Caco-2 (cell line): ENCODE measurements around the gene TARBP1. TPM values are rescaled to one million over a fixed set of nuclear protein-coding genes. Genes with fewer than 3 reads are reported as not detected.

Experiments
- BruUV-seq: library from RNA; stranded (reverse); fragments of 400-500 nt; replicated peaks from 2 replicates; lab custom pipeline; 2021; lab: Mats Ljungman, UMichigan
- CTCF ChIA-PET: fragments of 300-600 bp; sonication (Branson Sonifier 250); formaldehyde crosslinking; loops from one replicate; lab custom pipeline; 2022; ENCODE audit warnings: antibody characterized with exemption; lab: Charles Lee
- POLR2A ChIA-PET: fragments of 300-600 bp; sonication (Branson Sonifier 250); formaldehyde crosslinking; loops from one replicate; lab custom pipeline; 2022; ENCODE audit warnings: antibody characterized with exemption; lab: Charles Lee
- DNase-seq, 2 experiments: peaks; one replicate each; pipeline versions ENCODE4 v3.0.0 to v3.0.0-alpha.2; 2020 to 2022
- H3K27me3 ChIP-seq: replicated peaks from 2 replicates; pipeline ENCODE4 v1.6.0; 2011; ENCODE audit warnings: low read length; ENCODE audit not compliant: control insufficient read depth, insufficient read depth
- H3K36me3 ChIP-seq: 2 replicates; pipeline ENCODE4 v1.5.1; 2011; ENCODE audit warnings: low read length; ENCODE audit not compliant: control insufficient read depth, insufficient read depth
- H3K4me1 ChIP-seq: fragments of 250-450 bp; sonication (Bioruptor Pico); 2 replicates; pipeline ENCODE4 v1.5.1; 2020; ENCODE audit warnings: mild to moderate bottlenecking
- H3K4me3 ChIP-seq: 2 replicates; pipeline ENCODE4 v1.5.1; 2011; ENCODE audit warnings: low read depth, mild to moderate bottlenecking, control low read depth, low read length
- H3K9me3 ChIP-seq: fragments of 250-450 bp; sonication (Bioruptor Pico); 2 replicates; pipeline ENCODE4 v1.5.1; 2020; ENCODE audit warnings: mild to moderate bottlenecking, moderate library complexity
- H3K27ac Mint-ChIP-seq: one replicate; pipeline ENCODE4 v1.8.0; 2022; ENCODE audit warnings: mixed read lengths; ENCODE audit not compliant: unreplicated experiment
- H3K27me3 Mint-ChIP-seq: one replicate; pipeline ENCODE4 v1.8.0; 2022; ENCODE audit warnings: mixed read lengths; ENCODE audit not compliant: insufficient read depth, unreplicated experiment
- H3K36me3 Mint-ChIP-seq: one replicate; pipeline ENCODE4 v1.8.0; 2022; ENCODE audit warnings: mild to moderate bottlenecking, mixed read lengths; ENCODE audit not compliant: insufficient read depth, unreplicated experiment
- H3K4me1 Mint-ChIP-seq: one replicate; pipeline ENCODE4 v1.8.0; 2022; ENCODE audit warnings: low read depth, mixed read lengths; ENCODE audit not compliant: unreplicated experiment
- H3K4me3 Mint-ChIP-seq: one replicate; pipeline ENCODE4 v1.8.0; 2022; ENCODE audit warnings: mild to moderate bottlenecking, moderate library complexity, mixed read lengths; ENCODE audit not compliant: unreplicated experiment
- H3K9me3 Mint-ChIP-seq: one replicate; pipeline ENCODE4 v1.8.0; 2022; ENCODE audit warnings: mixed read lengths; ENCODE audit not compliant: unreplicated experiment
- CTCF ChIP-seq, 2 experiments: fragments of 200-600 bp in 1 of 2; IDR thresholded peaks; 1 replicate in 1 of 2; 2 replicates in 1 of 2; pipeline versions ENCODE4 v1.5.1 to v1.8.0; 2011 to 2022; ENCODE audit warnings: antibody characterized with exemption in 1 of 2, control low read depth in 1 of 2, inconsistent platforms in 1 of 2, low read depth in 1 of 2, low read length in 1 of 2, mild to moderate bottlenecking in 1 of 2, moderate library complexity in 1 of 2; ENCODE audit not compliant: insufficient read depth in 1 of 2, severe bottlenecking in 1 of 2, unreplicated experiment in 1 of 2
- intact Hi-C: fragments of 100-400 bp; cut with micrococcal nuclease; formaldehyde crosslinking; loops from one replicate; pipeline ENCODE4 v1.10.0; 2022; ENCODE audit not compliant: unreplicated experiment
- total RNA-seq: library from RNA; stranded (reverse); gene quantifications from 2 replicates; pipeline ENCODE4 v1.2.3, GENCODE V29; 2022

TARBP1 gene
- total RNA-seq, 1 experiment from 2014 or later: 37.0 TPM

GRCh38 chr1:234477386-234478151 is 1.4 kb downstream of the TARBP1 start:
- TSS peak; percentile 24 for BruUV-seq
- Histone ChIP-seq H3K9me3 (no peaks in the 10 kb centered on the region), H3K4me1 (no peaks in the 10 kb centered on the region), H3K4me3 (peak overlapping the region; percentile 91), H3K27me3 (no peaks in the 10 kb centered on the region), H3K36me3 (no peaks in the 10 kb centered on the region)
- no peak for TF ChIP-seq CTCF (IDR thresholded peaks at IDR 0.05; ENCODE audit: insufficient read depth in 1 of 2, low read depth in 1 of 2, low read length in 1 of 2, severe bottlenecking in 1 of 2, unreplicated experiment in 1 of 2)
- peak overlapping the region; percentile 76 for H3K4me3 Mint-ChIP-seq
- no peak for DNase-seq
- ChIA-PET CTCF (interaction anchor here (0.5 to 1.0 kb wide), 2 partner anchors 22 to 1547 kb away, joined by 3 read pairs; no protein-coding TSS in a partner anchor), POLR2A (interaction anchor here (0.6 kb wide), 1 partner anchor 104 kb away, joined by 3 read pairs; the partner anchor contains the start of gene COA6)
- peaks cover 6% of the 10 kb centered on the region for H3K27me3 Mint-ChIP-seq
- H3K36me3 Mint-ChIP-seq: peaks cover 5% of the 10 kb centered on the region
- peak overlapping the region; percentile 62 for H3K27ac Mint-ChIP-seq
- peaks cover 8% of the 10 kb centered on the region for H3K4me1 Mint-ChIP-seq
- intact Hi-C loops: loop anchor here (2.0 kb wide), 1 partner anchor 105 kb away; the partner anchor contains the start of gene COA6
- no peaks in the 10 kb centered on the region for H3K9me3 Mint-ChIP-seq

GRCh38 chr1:234476172-234476571 is 2.8 kb downstream of the TARBP1 start:
- H3K27me3 ChIP-seq: no peaks in the 10 kb centered on the region
- H3K9me3 ChIP-seq: no peaks in the 10 kb centered on the region
- no peaks in the 10 kb centered on the region for H3K4me1 ChIP-seq
- peaks cover 5% of the 10 kb centered on the region for H3K36me3 Mint-ChIP-seq
- H3K4me3 Mint-ChIP-seq: peak overlapping the region; percentile 44
- DNase-seq: no peak
- no peaks in the 10 kb centered on the region for H3K36me3 ChIP-seq
- POLR2A ChIA-PET: no interaction called here
- no peaks in the 10 kb centered on the region for H3K9me3 Mint-ChIP-seq
- H3K27ac Mint-ChIP-seq: no peak overlapping the region
- H3K4me3 ChIP-seq: no peak overlapping the region
- peaks cover 2% of the 10 kb centered on the region for H3K27me3 Mint-ChIP-seq
- no peak for TF ChIP-seq CTCF (IDR thresholded peaks at IDR 0.05; ENCODE audit: insufficient read depth in 1 of 2, low read depth in 1 of 2, low read length in 1 of 2, severe bottlenecking in 1 of 2, unreplicated experiment in 1 of 2)
- CTCF ChIA-PET: no interaction called here
- BruUV-seq: no TSS peak
- peaks cover 8% of the 10 kb centered on the region for H3K4me1 Mint-ChIP-seq
- intact Hi-C loops: no loop called here

GRCh38 chr1:234475167-234475793 is 3.7 kb downstream of the TARBP1 start:
- intact Hi-C loops: no loop called here
- peaks cover 8% of the 10 kb centered on the region for H3K4me1 Mint-ChIP-seq
- H3K36me3 Mint-ChIP-seq: peaks cover 12% of the 10 kb centered on the region
- H3K36me3 ChIP-seq: no peaks in the 10 kb centered on the region
- TF ChIP-seq CTCF (IDR thresholded peaks at IDR 0.05; ENCODE audit: insufficient read depth in 1 of 2, low read depth in 1 of 2, low read length in 1 of 2, severe bottlenecking in 1 of 2, unreplicated experiment in 1 of 2): no peak
- H3K27ac Mint-ChIP-seq: no peak overlapping the region
- H3K27me3 ChIP-seq: no peaks in the 10 kb centered on the region
- no peaks in the 10 kb centered on the region for H3K9me3 Mint-ChIP-seq
- H3K4me3 ChIP-seq: no peak overlapping the region
- BruUV-seq: no TSS peak
- H3K4me1 ChIP-seq: no peaks in the 10 kb centered on the region
- H3K4me3 Mint-ChIP-seq: no peak overlapping the region
- POLR2A ChIA-PET: no interaction called here
- CTCF ChIA-PET: no interaction called here
- no peaks in the 10 kb centered on the region for H3K9me3 ChIP-seq
- DNase-seq: no peak
- no peaks in the 10 kb centered on the region for H3K27me3 Mint-ChIP-seq
